Ishikawa (cell line): ENCODE results near the gene NTF3.

Experiments used
- FOXM1 ChIP-seq: IDR thresholded peaks from 2 replicates; pipeline ENCODE4 v1.6.1; 2012; ENCODE audit warnings: low read depth, borderline replicate concordance
- TAF1 ChIP-seq: IDR thresholded peaks from 2 replicates; pipeline ENCODE4 v1.6.1; 2012; ENCODE audit warnings: low read depth, mild to moderate bottlenecking
- TF ChIP-seq, protein P1 (sequence below): IDR thresholded peaks from 2 replicates; pipeline ENCODE4 v1.6.1; 2012

DNA sequence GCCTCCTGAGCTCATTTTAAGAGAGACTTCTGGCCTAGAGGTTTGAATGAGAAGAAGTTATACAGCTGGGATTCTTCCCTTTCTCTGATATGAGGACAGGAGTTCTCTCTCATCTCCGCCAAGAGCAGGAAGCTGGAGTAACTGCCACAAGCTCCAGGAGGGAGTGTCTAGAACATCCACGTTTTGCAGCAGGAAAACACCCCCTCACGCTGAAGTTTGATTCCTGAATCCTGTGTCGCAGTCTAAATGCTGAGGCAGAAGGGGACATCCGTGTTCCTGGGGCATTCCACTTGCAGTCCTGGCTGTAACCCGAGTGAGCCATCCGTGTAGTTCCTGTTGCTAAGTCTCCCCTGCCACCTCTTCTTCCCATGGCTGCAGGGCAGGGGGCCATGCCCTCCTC, 38.3 kb downstream of the NTF3 start:
- TF ChIP-seq, protein P1, sequence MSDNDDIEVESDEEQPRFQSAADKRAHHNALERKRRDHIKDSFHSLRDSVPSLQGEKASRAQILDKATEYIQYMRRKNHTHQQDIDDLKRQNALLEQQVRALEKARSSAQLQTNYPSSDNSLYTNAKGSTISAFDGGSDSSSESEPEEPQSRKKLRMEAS: no peak
- no peak for TF ChIP-seq FOXM1
- TF ChIP-seq TAF1: no peak
